ENCODE data around the gene FAM107A. TPM values are rescaled to one million over a fixed set of nuclear protein-coding genes. Genes with fewer than 3 reads are reported as not detected.

Gene FAM107A
- total RNA-seq, 1 donor from 2014 or later: not detected

- Histone ChIP-seq H2AFZ (ENCODE audit: low read depth, low read length) (no peak overlapping the region), H3K27ac (ENCODE audit: low read depth, low read length) (no peak overlapping the region)
Observed at GRCh38 chr3:58624550-58624949, 47.4 kb upstream of the FAM107A start.

GRCh38 chr3:58623961-58624360, 46.8 kb upstream of the FAM107A start:
- no peak overlapping the region for H3K27ac Mint-ChIP-seq (ENCODE audit: unreplicated experiment)
- DNase-seq (ENCODE audit: low read depth): no peak
- no peak overlapping the region for H3K4me2 ChIP-seq (ENCODE audit: low read length)
- FAIRE-seq: no peak
- peaks cover 7% of the 10 kb centered on the region for H3K4me1 Mint-ChIP-seq (ENCODE audit: low read depth, unreplicated experiment)
- H4K20me1 ChIP-seq (ENCODE audit: insufficient read depth, low read length): no peaks in the 10 kb centered on the region
- H3K4me3 Mint-ChIP-seq (ENCODE audit: unreplicated experiment): no peak overlapping the region
- H3K27me3 Mint-ChIP-seq (ENCODE audit: low read depth, unreplicated experiment): peaks cover 40% of the 10 kb centered on the region
- H3K9ac ChIP-seq (ENCODE audit: low read length): no peak overlapping the region
- H3K9me3 Mint-ChIP-seq (ENCODE audit: unreplicated experiment): peaks cover 6% of the 10 kb centered on the region
- H3K79me2 ChIP-seq (ENCODE audit: insufficient read depth, low read length): no peaks in the 10 kb centered on the region
- H3K36me3 ChIP-seq (ENCODE audit: insufficient read depth, low read length): no peaks in the 10 kb centered on the region
- H3K27ac ChIP-seq (ENCODE audit: low read depth, low read length): no peak overlapping the region
- no peaks in the 10 kb centered on the region for H3K9me3 ChIP-seq (ENCODE audit: insufficient read depth, low read depth, low read length)
- no peak overlapping the region for H2AFZ ChIP-seq (ENCODE audit: low read depth, low read length)
- no peaks in the 10 kb centered on the region for H3K36me3 Mint-ChIP-seq (ENCODE audit: low read depth, unreplicated experiment)
- peaks cover 4% of the 10 kb centered on the region for H3K27me3 ChIP-seq (ENCODE audit: insufficient read depth, low read length)
- peaks cover 7% of the 10 kb centered on the region for H3K4me1 ChIP-seq (ENCODE audit: insufficient read depth, low read length)
- no peak overlapping the region for H3K4me3 ChIP-seq (ENCODE audit: insufficient read depth, low read depth, low read length)
- TF ChIP-seq EZH2 (IDR thresholded peaks at IDR 0.05; ENCODE audit: insufficient read depth, low read length): no peak
- no peak for TF ChIP-seq CTCF (IDR thresholded peaks at IDR 0.05; ENCODE audit: insufficient read depth, low read depth, low read length)

More at GRCh38 chr3:58624550-58624949, 47.4 kb upstream of the FAM107A start:
- H3K27ac Mint-ChIP-seq (ENCODE audit: unreplicated experiment): no peak overlapping the region
- H3K4me3 ChIP-seq (ENCODE audit: insufficient read depth, low read depth, low read length): no peak overlapping the region
- peaks cover 6% of the 10 kb centered on the region for H3K9me3 Mint-ChIP-seq (ENCODE audit: unreplicated experiment)
- FAIRE-seq (no peak), DNase-seq (ENCODE audit: low read depth) (no peak)
- no peaks in the 10 kb centered on the region for H3K36me3 ChIP-seq (ENCODE audit: insufficient read depth, low read length)
- no peak overlapping the region for H3K4me3 Mint-ChIP-seq (ENCODE audit: unreplicated experiment)
- H3K27me3 Mint-ChIP-seq (ENCODE audit: low read depth, unreplicated experiment): peaks cover 37% of the 10 kb centered on the region
- no peaks in the 10 kb centered on the region for H3K9me3 ChIP-seq (ENCODE audit: insufficient read depth, low read depth, low read length)
- H3K4me2 ChIP-seq (ENCODE audit: low read length): no peak overlapping the region
- no peaks in the 10 kb centered on the region for H3K36me3 Mint-ChIP-seq (ENCODE audit: low read depth, unreplicated experiment)
- H3K9ac ChIP-seq (ENCODE audit: low read length): no peak overlapping the region
- H4K20me1 ChIP-seq (ENCODE audit: insufficient read depth, low read length): no peaks in the 10 kb centered on the region
- TF ChIP-seq EZH2 (IDR thresholded peaks at IDR 0.05; ENCODE audit: insufficient read depth, low read length) (no peak), CTCF (IDR thresholded peaks at IDR 0.05; ENCODE audit: insufficient read depth, low read depth, low read length) (no peak)
- peaks cover 13% of the 10 kb centered on the region for H3K4me1 ChIP-seq (ENCODE audit: insufficient read depth, low read length)
- peaks cover 4% of the 10 kb centered on the region for H3K27me3 ChIP-seq (ENCODE audit: insufficient read depth, low read length)
- peaks cover 7% of the 10 kb centered on the region for H3K4me1 Mint-ChIP-seq (ENCODE audit: low read depth, unreplicated experiment)
- H3K79me2 ChIP-seq (ENCODE audit: insufficient read depth, low read length): no peaks in the 10 kb centered on the region

GRCh38 chr3:58623478-58623877, 46.3 kb upstream of the FAM107A start:
- Mint-ChIP-seq H3K27ac (ENCODE audit: unreplicated experiment) (no peak overlapping the region), H3K4me1 (ENCODE audit: low read depth, unreplicated experiment) (peaks cover 7% of the 10 kb centered on the region), H3K9me3 (ENCODE audit: unreplicated experiment) (peaks cover 6% of the 10 kb centered on the region), H3K27me3 (ENCODE audit: low read depth, unreplicated experiment) (peaks cover 43% of the 10 kb centered on the region), H3K4me3 (ENCODE audit: unreplicated experiment) (no peak overlapping the region), H3K36me3 (ENCODE audit: low read depth, unreplicated experiment) (no peaks in the 10 kb centered on the region)
- DNase-seq (ENCODE audit: low read depth): no peak
- no peaks in the 10 kb centered on the region for H4K20me1 ChIP-seq (ENCODE audit: insufficient read depth, low read length)
- peaks cover 4% of the 10 kb centered on the region for H3K27me3 ChIP-seq (ENCODE audit: insufficient read depth, low read length)
- H3K9ac ChIP-seq (ENCODE audit: low read length): no peak overlapping the region
- no peak overlapping the region for H2AFZ ChIP-seq (ENCODE audit: low read depth, low read length)
- no peak overlapping the region for H3K4me2 ChIP-seq (ENCODE audit: low read length)
- H3K27ac ChIP-seq (ENCODE audit: low read depth, low read length): no peak overlapping the region
- no peaks in the 10 kb centered on the region for H3K36me3 ChIP-seq (ENCODE audit: insufficient read depth, low read length)
- no peaks in the 10 kb centered on the region for H3K9me3 ChIP-seq (ENCODE audit: insufficient read depth, low read depth, low read length)
- H3K4me3 ChIP-seq (ENCODE audit: insufficient read depth, low read depth, low read length): no peak overlapping the region
- no peak for FAIRE-seq
- TF ChIP-seq CTCF (IDR thresholded peaks at IDR 0.05; ENCODE audit: insufficient read depth, low read depth, low read length) (no peak), EZH2 (IDR thresholded peaks at IDR 0.05; ENCODE audit: insufficient read depth, low read length) (no peak)
- H3K4me1 ChIP-seq (ENCODE audit: insufficient read depth, low read length): peaks cover 2% of the 10 kb centered on the region
- no peaks in the 10 kb centered on the region for H3K79me2 ChIP-seq (ENCODE audit: insufficient read depth, low read length)

Data from astrocyte (in vitro differentiated cells and primary cell).